ENCODE data around the gene QSER1. TPM values are rescaled to one million over a fixed set of nuclear protein-coding genes. Genes with fewer than 3 reads are reported as not detected.
A peak's percentile ranks its signal among the peaks of the same experiment; 100 is the strongest.
"Not testable (repeated sequence)": the region's sequence is repeated elsewhere in the genome, so short reads cannot be mapped to it uniquely, and the experiment has no call there.

Gene QSER1
- polyA plus RNA-seq, 1 experiment, result 16.4 TPM

GRCh38 chr11:33027233-33027632 lies 134.6 kb downstream of the QSER1 start:
- CTCF ChIA-PET, result interaction anchor here (1.0 to 1.8 kb wide), 4 partner anchors 36 to 68 kb away, joined by 3 to 8 read pairs (median 4); no protein-coding TSS in a partner anchor
- POLR2A ChIA-PET, result interaction anchor here (1.7 to 3.0 kb wide), 2 partner anchors 11 to 12 kb away, joined by 7 to 13 read pairs; partner anchors contain the start of genes DEPDC7 and TCP11L1
- DNase-seq (ENCODE audit: low read depth, low spot score), result no peak
- Histone ChIP-seq H3K4me3 (ENCODE audit: low read depth, low read length) (no peak overlapping the region), H3K27me3 (ENCODE audit: control insufficient read depth, insufficient read depth, low read length) (no peaks in the 10 kb centered on the region), H3K9me3 (ENCODE audit: control insufficient read depth, insufficient read depth, low read length) (no peaks in the 10 kb centered on the region), H3K27ac (ENCODE audit: low read depth, low read length) (no peak overlapping the region)
- no peak for TF ChIP-seq CTCF (IDR thresholded peaks at IDR 0.05; ENCODE audit: low read depth, low read length)

- H3K4me3 ChIP-seq (ENCODE audit: low read depth, low read length), result no peak overlapping the region
- no peak overlapping the region for H3K27ac ChIP-seq (ENCODE audit: low read depth, low read length)
- no peak for DNase-seq (ENCODE audit: low read depth, low spot score)
- no peak for TF ChIP-seq CTCF (IDR thresholded peaks at IDR 0.05; ENCODE audit: low read depth, low read length)
- no peaks in the 10 kb centered on the region for H3K27me3 ChIP-seq (ENCODE audit: control insufficient read depth, insufficient read depth, low read length)
- CTCF ChIA-PET, result interaction anchor here (0.5 to 1.8 kb wide), 3 partner anchors 12 to 1146 kb away, joined by 3 to 8 read pairs (median 3); no protein-coding TSS in a partner anchor
- no peaks in the 10 kb centered on the region for H3K9me3 ChIP-seq (ENCODE audit: control insufficient read depth, insufficient read depth, low read length)
- POLR2A ChIA-PET, result interaction anchor here (0.5 to 3.0 kb wide), 3 partner anchors 8 to 12 kb away, joined by 3 to 13 read pairs (median 7); partner anchors contain the start of genes DEPDC7 and TCP11L1
Observed at GRCh38 chr11:33027846-33028536, 135.4 kb downstream of the QSER1 start.

- H3K27ac ChIP-seq (ENCODE audit: low read depth, low read length), result peak overlapping the region; percentile 59
Observed at GRCh38 chr11:33028537-33028914, 135.9 kb downstream of the QSER1 start.

GRCh38 chr11:33029218-33029617 lies 136.6 kb downstream of the QSER1 start:
- not testable (repeated sequence) for H3K9me3 ChIP-seq (ENCODE audit: control insufficient read depth, insufficient read depth, low read length); DNase-seq (ENCODE audit: low read depth, low spot score); H3K4me3 ChIP-seq (ENCODE audit: low read depth, low read length); H3K27me3 ChIP-seq (ENCODE audit: control insufficient read depth, insufficient read depth, low read length); H3K27ac ChIP-seq (ENCODE audit: low read depth, low read length)
- ChIA-PET CTCF (interaction anchor here (0.6 to 0.9 kb wide), 3 partner anchors 10 to 377 kb away, joined by 3 to 8 read pairs (median 6); no protein-coding TSS in a partner anchor), POLR2A (interaction anchor here (0.6 to 3.0 kb wide), 2 partner anchors 13 to 29 kb away, joined by 3 to 13 read pairs; partner anchors contain the start of gene DEPDC7)

More at GRCh38 chr11:33028537-33028914, 135.9 kb downstream of the QSER1 start:
- POLR2A ChIA-PET, result interaction anchor here (1.7 to 3.0 kb wide), 2 partner anchors 11 to 12 kb away, joined by 7 to 13 read pairs; partner anchors contain the start of genes DEPDC7 and TCP11L1
- no peak overlapping the region for H3K4me3 ChIP-seq (ENCODE audit: low read depth, low read length)
- TF ChIP-seq CTCF (IDR thresholded peaks at IDR 0.05; ENCODE audit: low read depth, low read length), result no peak
- no peaks in the 10 kb centered on the region for H3K9me3 ChIP-seq (ENCODE audit: control insufficient read depth, insufficient read depth, low read length)
- CTCF ChIA-PET, result interaction anchor here (0.5 to 1.8 kb wide), 3 partner anchors 12 to 1145 kb away, joined by 3 to 8 read pairs (median 3); no protein-coding TSS in a partner anchor
- DNase-seq (ENCODE audit: low read depth, low spot score), result no peak
- no peaks in the 10 kb centered on the region for H3K27me3 ChIP-seq (ENCODE audit: control insufficient read depth, insufficient read depth, low read length)

Small RNA genes within 50 kb of the gene (small RNA-seq; reads per million reads assigned to genes)
- gene RF00019 (ENCODE audit: insufficient read length, low read depth), result not detected

Other genes starting within 250 kb of the QSER1 start
- gene CCDC73, start 98.1 kb upstream of the QSER1 start, polyA plus RNA-seq (2011; rRNA removed), result not detected in 2 replicates
- gene PRRG4, start 62.9 kb upstream of the QSER1 start, polyA plus RNA-seq (2011; rRNA removed), result not detected in 2 replicates
- 13.5 and 17.8 TPM in 2 replicates for gene DEPDC7, start 123.1 kb downstream of the QSER1 start, polyA plus RNA-seq (2011; rRNA removed)
- gene TCP11L1, start 146.8 kb downstream of the QSER1 start, polyA plus RNA-seq (2011; rRNA removed), result 18.7 and 21.4 TPM in 2 replicates